Tibial artery (tissue), 4 donors: ENCODE results near the gene TEAD4.

Source experiments
- DNase-seq, 2 donors: peaks; one replicate each; pipeline ENCODE4 v3.0.0-alpha.2; 2019
- H3K27ac ChIP-seq, 2 donors: fragments of 200-600 bp; sonication (generic) in 1 of 2; 1 replicate in 1 of 2; 2 replicates in 1 of 2; pipeline ENCODE4 v1.5.1; 2018 to 2019; ENCODE audit warnings: mild to moderate bottlenecking in 1 of 2
- H3K27me3 ChIP-seq, 2 donors: fragments of 200-600 bp; sonication (generic) in 1 of 2; one replicate each; pipeline versions ENCODE4 v1.5.1 to v1.6.0; 2016 to 2019
- H3K36me3 ChIP-seq, 3 donors: fragments of 200-600 bp; sonication (generic) in 2 of 3; one replicate each; pipeline ENCODE4 v1.5.1; 2016 to 2019; ENCODE audit warnings: mild to moderate bottlenecking in 2 of 3
- H3K4me1 ChIP-seq, 4 donors: fragments of 200-600 bp; sonication (generic) in 2 of 4; 1 replicate in 3 of 4; 2 replicates in 1 of 4; pipeline ENCODE4 v1.5.1; 2016 to 2019
- H3K4me3 ChIP-seq, 2 donors: fragments of 200-600 bp; sonication (generic) in 1 of 2; 1 replicate in 1 of 2; 2 replicates in 1 of 2; pipeline ENCODE4 v1.5.1; 2018 to 2019; ENCODE audit warnings: mild to moderate bottlenecking in 2 of 2
- H3K9me3 ChIP-seq, 3 donors: fragments of 200-600 bp; sonication (generic) in 1 of 3; one replicate each; pipeline ENCODE4 v1.5.1; 2016 to 2019
- intact Hi-C: fragments of 100-400 bp; cut with DNase I; formaldehyde crosslinking; loops from one replicate; pipeline ENCODE4 v1.15.0; 2023; ENCODE audit warnings: low total_unique reads
- TF ChIP-seq, protein P1 (sequence below), 2 experiments: fragments of 200-600 bp in 1 of 2; fragments of 450-650 bp in 1 of 2; IDR thresholded peaks; one replicate each; pipeline ENCODE4 v1.5.1; 2017 to 2019; ENCODE audit warnings: antibody characterized with exemption in 2 of 2, mild to moderate bottlenecking in 1 of 2, moderate library complexity in 1 of 2

The TEAD4 gene

DNA sequence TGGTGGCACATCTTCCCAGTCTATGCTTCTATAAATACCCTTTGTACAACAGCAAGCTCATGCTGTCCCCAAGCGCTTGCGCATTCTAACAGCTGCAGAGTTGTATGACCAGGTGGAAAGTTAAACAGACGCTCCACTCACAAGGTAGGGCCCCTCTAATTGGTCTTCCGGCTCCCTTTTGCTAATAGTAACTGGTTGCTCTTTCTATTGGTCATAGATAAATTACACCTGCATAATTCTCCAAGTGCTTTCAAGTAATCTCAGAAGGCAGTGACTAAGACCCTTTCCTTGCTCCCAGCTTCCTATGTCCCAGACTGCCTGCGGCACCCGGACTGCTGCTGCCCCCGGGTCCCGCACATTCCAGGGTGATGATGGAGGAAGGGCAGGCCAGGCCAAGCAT, 111.9 kb downstream of the TEAD4 start:
- H3K27ac ChIP-seq, result no peak overlapping the region

DNA sequence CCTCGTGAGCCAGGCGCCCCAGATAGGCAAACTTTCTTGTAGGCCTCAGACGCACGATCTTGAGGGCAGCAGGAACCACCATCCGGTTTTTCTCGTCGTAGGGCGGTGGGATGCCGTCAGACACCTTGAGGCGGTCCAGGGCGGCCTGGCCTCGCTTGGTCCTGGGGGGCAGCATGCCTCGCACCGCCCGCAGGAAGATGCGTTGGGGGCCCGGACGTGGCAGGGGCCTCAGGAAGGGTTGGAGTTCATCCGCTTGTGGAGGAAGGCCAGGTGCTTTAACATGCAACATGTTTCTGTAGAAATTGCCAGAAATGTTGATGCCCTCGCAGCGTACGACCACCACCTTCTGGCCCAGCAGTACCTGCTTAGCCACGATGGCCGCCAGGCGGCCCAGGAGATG, 112.5 kb downstream of the TEAD4 start:
- Histone ChIP-seq H3K9me3 (no peaks in the 10 kb centered on the region), H3K4me3 (no peak overlapping the region), H3K4me1 (peaks cover 0 to 20% (median 14%) of the 10 kb centered on the region in 4 donors), H3K27me3 (no peaks in the 10 kb centered on the region), H3K36me3 (no peaks in the 10 kb centered on the region), H3K27ac (no peak overlapping the region)
- TF ChIP-seq, protein P1, sequence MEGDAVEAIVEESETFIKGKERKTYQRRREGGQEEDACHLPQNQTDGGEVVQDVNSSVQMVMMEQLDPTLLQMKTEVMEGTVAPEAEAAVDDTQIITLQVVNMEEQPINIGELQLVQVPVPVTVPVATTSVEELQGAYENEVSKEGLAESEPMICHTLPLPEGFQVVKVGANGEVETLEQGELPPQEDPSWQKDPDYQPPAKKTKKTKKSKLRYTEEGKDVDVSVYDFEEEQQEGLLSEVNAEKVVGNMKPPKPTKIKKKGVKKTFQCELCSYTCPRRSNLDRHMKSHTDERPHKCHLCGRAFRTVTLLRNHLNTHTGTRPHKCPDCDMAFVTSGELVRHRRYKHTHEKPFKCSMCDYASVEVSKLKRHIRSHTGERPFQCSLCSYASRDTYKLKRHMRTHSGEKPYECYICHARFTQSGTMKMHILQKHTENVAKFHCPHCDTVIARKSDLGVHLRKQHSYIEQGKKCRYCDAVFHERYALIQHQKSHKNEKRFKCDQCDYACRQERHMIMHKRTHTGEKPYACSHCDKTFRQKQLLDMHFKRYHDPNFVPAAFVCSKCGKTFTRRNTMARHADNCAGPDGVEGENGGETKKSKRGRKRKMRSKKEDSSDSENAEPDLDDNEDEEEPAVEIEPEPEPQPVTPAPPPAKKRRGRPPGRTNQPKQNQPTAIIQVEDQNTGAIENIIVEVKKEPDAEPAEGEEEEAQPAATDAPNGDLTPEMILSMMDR (IDR thresholded peaks at IDR 0.05), result no peak
- no peak for DNase-seq
- intact Hi-C loops, result loop anchor here (5.0 kb wide), 3 partner anchors 61 to 206 kb away; no protein-coding TSS in a partner anchor

More for the DNA sequence above, 111.9 kb downstream of the TEAD4 start:
- Histone ChIP-seq H3K36me3 (no peaks in the 10 kb centered on the region), H3K9me3 (no peaks in the 10 kb centered on the region), H3K4me1 (peaks cover 0 to 14% (median 9%) of the 10 kb centered on the region in 4 donors), H3K4me3 (no peak overlapping the region), H3K27me3 (no peaks in the 10 kb centered on the region)
- DNase-seq, result no peak
- intact Hi-C loops, result loop anchor here (5.0 kb wide), 3 partner anchors 61 to 206 kb away; no protein-coding TSS in a partner anchor
- TF ChIP-seq, protein P1 (IDR thresholded peaks at IDR 0.05), result no peak

DNA sequence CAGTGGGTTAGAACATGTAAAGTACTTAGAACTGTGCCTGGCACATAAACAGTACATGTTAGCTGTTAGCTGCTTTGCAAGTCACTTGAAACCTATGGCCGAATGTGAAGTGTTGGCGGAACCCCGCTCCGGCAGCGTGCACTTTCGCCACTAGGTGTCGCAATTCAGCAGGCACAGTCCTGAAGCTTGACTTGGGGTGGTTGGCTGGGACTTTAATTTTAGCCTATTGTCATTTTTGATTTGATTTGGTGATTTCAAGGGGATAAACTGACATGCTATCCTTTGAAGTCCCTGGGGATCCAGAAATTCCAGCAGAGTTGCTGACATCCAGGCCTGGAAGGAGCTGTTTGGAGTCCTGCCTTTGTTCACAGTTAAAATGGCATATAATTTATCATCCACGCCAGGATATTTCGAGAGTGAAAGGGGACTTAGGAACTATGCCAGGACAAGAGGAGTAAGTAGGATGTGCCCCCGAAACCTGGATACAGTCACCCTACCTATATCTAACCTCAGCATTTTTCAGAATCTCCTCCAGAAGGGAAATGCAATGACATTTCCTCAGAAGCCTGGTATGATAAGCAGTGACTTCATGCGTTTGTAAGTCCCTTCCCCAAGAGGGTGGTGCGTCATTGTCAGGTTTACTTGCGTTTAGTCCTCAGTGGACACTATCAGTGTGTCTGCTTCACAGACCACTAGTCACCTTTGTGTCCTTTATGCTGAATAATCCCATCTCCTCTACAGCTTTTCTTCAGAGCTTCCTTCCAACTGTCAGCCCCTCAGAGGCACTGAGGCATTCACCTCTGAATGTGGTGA, 114.4 kb downstream of the TEAD4 start:
- H3K27ac ChIP-seq, result peak overlapping the region; percentile 44 to 46
- H3K27me3 ChIP-seq, result no peaks in the 10 kb centered on the region
- intact Hi-C loops, result loop anchor here (5.0 kb wide), 3 partner anchors 59 to 204 kb away; no protein-coding TSS in a partner anchor
- no peaks in the 10 kb centered on the region for H3K9me3 ChIP-seq
- DNase-seq, result peak; percentile 79 to 90
- H3K4me1 ChIP-seq, result peaks cover 0 to 25% (median 21%) of the 10 kb centered on the region in 4 donors
- no peaks in the 10 kb centered on the region for H3K36me3 ChIP-seq
- TF ChIP-seq, protein P1 (IDR thresholded peaks at IDR 0.05), result peak; percentile 93 to 97
- no peak overlapping the region for H3K4me3 ChIP-seq

DNA sequence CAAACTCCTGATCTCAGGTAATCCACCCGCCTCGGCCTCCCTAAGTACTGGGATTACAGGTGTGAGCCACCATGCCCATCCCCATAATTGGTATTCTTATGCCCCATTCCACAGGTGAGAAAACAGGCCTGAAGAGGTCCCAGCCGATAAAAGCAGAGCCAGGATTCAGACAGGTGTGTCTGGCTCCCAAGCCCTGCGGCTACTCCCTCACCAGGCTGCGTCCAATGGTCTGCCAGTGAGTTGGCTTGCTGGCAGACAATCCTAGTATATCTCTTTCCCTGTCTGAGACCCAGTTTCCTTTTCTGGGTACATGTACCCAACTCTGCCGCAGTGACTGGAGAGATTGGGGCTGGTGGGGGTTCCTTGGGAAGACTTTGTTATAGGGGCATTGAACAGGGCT, 116.1 kb downstream of the TEAD4 start:
- TF ChIP-seq, protein P1 (IDR thresholded peaks at IDR 0.05), result no peak
- Histone ChIP-seq H3K27me3 (no peaks in the 10 kb centered on the region), H3K4me1 (peaks cover 0 to 33% (median 22%) of the 10 kb centered on the region in 4 donors), H3K27ac (peak overlapping the region; percentile 89 to 94), H3K4me3 (no peak overlapping the region), H3K36me3 (no peaks in the 10 kb centered on the region), H3K9me3 (no peaks in the 10 kb centered on the region)
- no peak for DNase-seq
- intact Hi-C loops, result no loop called here

DNA sequence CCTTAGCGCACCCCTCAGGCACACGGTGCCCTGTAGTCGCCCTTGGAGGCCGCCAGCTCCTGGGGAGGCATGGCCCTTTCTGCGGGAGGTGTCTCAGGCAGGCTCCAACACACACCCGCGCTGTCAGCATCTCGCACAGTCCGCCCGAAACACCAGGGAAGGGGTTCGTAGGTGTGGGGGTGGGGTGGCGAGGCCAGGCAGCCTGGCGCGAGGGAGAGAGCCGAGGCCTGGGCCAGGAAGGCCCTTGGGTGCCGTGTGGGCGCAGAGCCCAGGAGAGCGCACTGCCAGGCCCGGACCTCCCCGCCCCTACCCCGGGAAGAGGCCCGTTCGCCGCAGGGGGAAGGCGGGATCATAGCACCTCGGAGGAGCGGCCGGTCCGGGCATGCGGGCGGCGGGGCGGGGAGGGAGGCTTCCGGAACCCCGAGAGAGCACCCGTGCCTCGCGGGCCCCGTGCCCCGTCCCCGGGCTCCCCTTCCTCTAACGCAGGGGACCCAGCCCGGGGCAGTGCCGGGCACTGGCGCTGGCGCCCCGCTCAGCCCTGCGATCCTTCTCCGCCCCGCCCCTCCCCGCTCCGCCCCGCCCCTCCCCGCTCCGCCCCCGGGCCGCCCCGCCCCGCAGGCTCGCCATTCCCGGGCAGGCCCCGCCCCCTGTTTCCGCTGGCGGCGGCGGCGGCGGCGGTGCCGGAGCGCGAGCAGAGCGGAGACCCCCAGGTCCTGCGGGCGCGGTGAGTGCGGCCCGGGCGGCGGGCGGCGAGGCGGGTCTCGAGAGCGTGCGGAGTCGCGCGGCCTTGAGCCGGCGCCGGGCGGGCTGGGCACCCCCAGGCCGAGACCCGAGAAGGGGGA, 117.8 kb downstream of the TEAD4 start, which contains the start of gene TSPAN9:
Gene TSPAN9 (plus strand): TSS at position 650 of the 842 bp plus-strand sequence. CDS start 123,815 bp downstream, outside the sequence.
- H3K9me3 ChIP-seq, result no peaks in the 10 kb centered on the region
- H3K27me3 ChIP-seq, result no peaks in the 10 kb centered on the region
- TF ChIP-seq, protein P1 (IDR thresholded peaks at IDR 0.05), result no peak
- intact Hi-C loops, result no loop called here
- DNase-seq, result peak; percentile 66 to 93
- H3K4me3 ChIP-seq, result peak within 1 kb of the TSS; percentile 87 to 88
- H3K4me1 ChIP-seq, result peaks cover 0 to 33% (median 22%) of the 10 kb centered on the region in 4 donors
- H3K27ac ChIP-seq, result peak within 1 kb of the TSS; percentile 89 to 94
- no peaks in the 10 kb centered on the region for H3K36me3 ChIP-seq
